HK-2 (cell line): ENCODE measurements around the gene LEUTX.
A peak's percentile ranks its signal among the peaks of the same experiment; 100 is the strongest.
"Not testable (repeated sequence)": the region's sequence is repeated elsewhere in the genome, so short reads cannot be mapped to it uniquely, and the experiment has no call there.

Experiments
- DNase-seq: peaks from one replicate; pipeline ENCODE4 v3.0.0-alpha.2; 2018; ENCODE audit not compliant: unreplicated experiment

LEUTX gene

GRCh38 chr19:39780894-39781293, 2.2 kb downstream of the LEUTX start:
- no peak for DNase-seq

GRCh38 chr19:39788244-39788643, 9.6 kb downstream of the LEUTX start:
- no peak for DNase-seq

- DNase-seq = peak; percentile 63
These were observed 14.4 kb downstream of the LEUTX start for GRCh38 chr19:39792999-39793546.

GRCh38 chr19:39795001-39795400, 16.3 kb downstream of the LEUTX start:
- no peak for DNase-seq

- no peak for DNase-seq
These were observed 17.4 kb downstream of the LEUTX start for GRCh38 chr19:39796000-39796498.

- DNase-seq = no peak
These were observed 18.4 kb downstream of the LEUTX start for GRCh38 chr19:39797083-39797482.

GRCh38 chr19:39802958-39803357, 24.3 kb downstream of the LEUTX start:
- DNase-seq = no peak

GRCh38 chr19:39805104-39805503, 26.4 kb downstream of the LEUTX start:
- no peak for DNase-seq

- DNase-seq = no peak
These were observed 29.3 kb downstream of the LEUTX start for GRCh38 chr19:39807846-39808364.

- not testable (repeated sequence) for DNase-seq
These were observed 30.0 kb downstream of the LEUTX start for GRCh38 chr19:39808688-39809087.

- DNase-seq = no peak
These were observed 30.7 kb downstream of the LEUTX start for GRCh38 chr19:39809368-39809767.

- DNase-seq = no peak
These were observed 31.8 kb downstream of the LEUTX start for GRCh38 chr19:39810424-39810823.

GRCh38 chr19:39811064-39811463, 32.4 kb downstream of the LEUTX start:
- no peak for DNase-seq

- no peak for DNase-seq
These were observed 34.8 kb downstream of the LEUTX start for GRCh38 chr19:39813264-39813993.

- DNase-seq = not testable (repeated sequence)
These were observed 35.5 kb downstream of the LEUTX start for GRCh38 chr19:39814111-39814510.

- DNase-seq = no peak
These were observed 35.9 kb downstream of the LEUTX start for GRCh38 chr19:39814595-39814994.

- DNase-seq = no peak
These were observed 37.8 kb downstream of the LEUTX start for GRCh38 chr19:39816287-39817048.

- DNase-seq = no peak
These were observed 39.4 kb downstream of the LEUTX start for GRCh38 chr19:39817888-39818561.

GRCh38 chr19:39818626-39819097, 40.0 kb downstream of the LEUTX start:
- no peak for DNase-seq

GRCh38 chr19:39819786-39820185, 41.1 kb downstream of the LEUTX start:
- DNase-seq = no peak

GRCh38 chr19:39820696-39821095, 42.0 kb downstream of the LEUTX start:
- no peak for DNase-seq

- no peak for DNase-seq
These were observed 45.0 kb downstream of the LEUTX start for GRCh38 chr19:39823686-39824085.
